Ishikawa (cell line): Measurements from ENCODE around the gene ZBTB1.

ENCODE experiments used
- CEBPB ChIP-seq: IDR thresholded peaks from 2 replicates; pipeline ENCODE4 v1.6.1; 2012
- EP300 ChIP-seq: IDR thresholded peaks from 2 replicates; pipeline ENCODE4 v1.6.1; 2012; ENCODE audit warnings: borderline replicate concordance
- FOXM1 ChIP-seq: IDR thresholded peaks from 2 replicates; pipeline ENCODE4 v1.6.1; 2012; ENCODE audit warnings: low read depth, borderline replicate concordance
- NFIC ChIP-seq: IDR thresholded peaks from 2 replicates; pipeline ENCODE4 v1.6.1; 2012
- TCF12 ChIP-seq: IDR thresholded peaks from 2 replicates; pipeline ENCODE4 v1.6.1; 2012; ENCODE audit warnings: low read depth
- YY1 ChIP-seq: IDR thresholded peaks from 2 replicates; pipeline ENCODE4 v1.6.1; 2012; ENCODE audit warnings: low read depth
- TF ChIP-seq, protein P1 (sequence below): IDR thresholded peaks from 2 replicates; pipeline ENCODE4 v1.6.1; 2012
- TF ChIP-seq, protein P2 (sequence below): IDR thresholded peaks from 2 replicates; pipeline ENCODE4 v1.6.1; 2012
- TF ChIP-seq, protein P3 (sequence below): IDR thresholded peaks from 2 replicates; pipeline ENCODE4 v1.6.1; 2012; ENCODE audit warnings: low read depth, mild to moderate bottlenecking

DNA sequence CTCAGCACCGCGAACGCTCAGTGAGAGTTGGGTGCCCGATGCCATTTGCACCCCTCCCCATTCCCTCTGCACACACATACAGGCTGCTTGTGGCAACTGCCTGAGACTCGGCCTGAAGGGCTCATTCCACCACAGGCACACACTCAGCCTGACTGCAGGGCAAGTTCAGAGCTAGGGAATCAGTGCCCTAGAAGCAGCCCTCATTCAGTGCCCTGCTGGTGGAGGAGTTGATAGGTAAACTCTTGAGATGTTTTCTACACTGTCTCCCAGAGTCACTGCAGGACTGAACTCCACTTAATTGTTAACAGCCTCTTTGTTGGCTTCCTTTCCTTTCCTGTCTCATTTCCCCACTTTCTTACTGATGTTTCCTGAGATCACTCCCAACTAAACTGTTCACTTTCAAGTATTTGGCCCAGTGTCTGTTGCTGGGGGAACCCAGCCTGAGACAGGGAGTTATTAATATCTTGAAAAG is 62.1 kb downstream of the ZBTB1 start:
- no peak for TF ChIP-seq TCF12
- TF ChIP-seq, protein P1, sequence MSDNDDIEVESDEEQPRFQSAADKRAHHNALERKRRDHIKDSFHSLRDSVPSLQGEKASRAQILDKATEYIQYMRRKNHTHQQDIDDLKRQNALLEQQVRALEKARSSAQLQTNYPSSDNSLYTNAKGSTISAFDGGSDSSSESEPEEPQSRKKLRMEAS: no peak
- no peak for TF ChIP-seq CEBPB
- TF ChIP-seq EP300: no peak
- TF ChIP-seq NFIC: no peak
- no peak for TF ChIP-seq YY1
- TF ChIP-seq, protein P2, sequence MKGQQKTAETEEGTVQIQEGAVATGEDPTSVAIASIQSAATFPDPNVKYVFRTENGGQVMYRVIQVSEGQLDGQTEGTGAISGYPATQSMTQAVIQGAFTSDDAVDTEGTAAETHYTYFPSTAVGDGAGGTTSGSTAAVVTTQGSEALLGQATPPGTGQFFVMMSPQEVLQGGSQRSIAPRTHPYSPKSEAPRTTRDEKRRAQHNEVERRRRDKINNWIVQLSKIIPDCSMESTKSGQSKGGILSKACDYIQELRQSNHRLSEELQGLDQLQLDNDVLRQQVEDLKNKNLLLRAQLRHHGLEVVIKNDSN: no peak
- no peak for TF ChIP-seq FOXM1
- TF ChIP-seq, protein P3, sequence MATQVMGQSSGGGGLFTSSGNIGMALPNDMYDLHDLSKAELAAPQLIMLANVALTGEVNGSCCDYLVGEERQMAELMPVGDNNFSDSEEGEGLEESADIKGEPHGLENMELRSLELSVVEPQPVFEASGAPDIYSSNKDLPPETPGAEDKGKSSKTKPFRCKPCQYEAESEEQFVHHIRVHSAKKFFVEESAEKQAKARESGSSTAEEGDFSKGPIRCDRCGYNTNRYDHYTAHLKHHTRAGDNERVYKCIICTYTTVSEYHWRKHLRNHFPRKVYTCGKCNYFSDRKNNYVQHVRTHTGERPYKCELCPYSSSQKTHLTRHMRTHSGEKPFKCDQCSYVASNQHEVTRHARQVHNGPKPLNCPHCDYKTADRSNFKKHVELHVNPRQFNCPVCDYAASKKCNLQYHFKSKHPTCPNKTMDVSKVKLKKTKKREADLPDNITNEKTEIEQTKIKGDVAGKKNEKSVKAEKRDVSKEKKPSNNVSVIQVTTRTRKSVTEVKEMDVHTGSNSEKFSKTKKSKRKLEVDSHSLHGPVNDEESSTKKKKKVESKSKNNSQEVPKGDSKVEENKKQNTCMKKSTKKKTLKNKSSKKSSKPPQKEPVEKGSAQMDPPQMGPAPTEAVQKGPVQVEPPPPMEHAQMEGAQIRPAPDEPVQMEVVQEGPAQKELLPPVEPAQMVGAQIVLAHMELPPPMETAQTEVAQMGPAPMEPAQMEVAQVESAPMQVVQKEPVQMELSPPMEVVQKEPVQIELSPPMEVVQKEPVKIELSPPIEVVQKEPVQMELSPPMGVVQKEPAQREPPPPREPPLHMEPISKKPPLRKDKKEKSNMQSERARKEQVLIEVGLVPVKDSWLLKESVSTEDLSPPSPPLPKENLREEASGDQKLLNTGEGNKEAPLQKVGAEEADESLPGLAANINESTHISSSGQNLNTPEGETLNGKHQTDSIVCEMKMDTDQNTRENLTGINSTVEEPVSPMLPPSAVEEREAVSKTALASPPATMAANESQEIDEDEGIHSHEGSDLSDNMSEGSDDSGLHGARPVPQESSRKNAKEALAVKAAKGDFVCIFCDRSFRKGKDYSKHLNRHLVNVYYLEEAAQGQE: no peak
